ENCODE measurements around the gene CKS1B.

Gene CKS1B

GRCh38 chr1:154955718-154956543 is 18.6 kb upstream of the CKS1B start, which contains the start of gene PBXIP1:
PBXIP1 (minus strand) TSS chr1:154956099; CDS start chr1:154953721, 2,378 bp downstream.
- DNase-seq (ENCODE audit: extremely low read depth, low read depth): peak; percentile 83
- peak within 1 kb of the TSS; percentile 54 for H3K4me3 ChIP-seq (replicated peaks; ENCODE audit: low read depth, low read length)

GRCh38 chr1:154956544-154956941 is 17.9 kb upstream of the CKS1B start:
- peak overlapping the region; percentile 54 for H3K4me3 ChIP-seq (replicated peaks; ENCODE audit: low read depth, low read length)
- no peak for DNase-seq (ENCODE audit: extremely low read depth, low read depth)
- no peak for TF ChIP-seq CTCF (IDR thresholded peaks at IDR 0.05; ENCODE audit: low read depth, low read length, missing control alignments)

More at GRCh38 chr1:154955718-154956543, 18.6 kb upstream of the CKS1B start, which contains the start of gene PBXIP1:
- peak; percentile 27 for TF ChIP-seq CTCF (IDR thresholded peaks at IDR 0.05; ENCODE audit: low read depth, low read length, missing control alignments)

- no peak for DNase-seq (ENCODE audit: extremely low read depth, low read depth)
- no peak for TF ChIP-seq CTCF (IDR thresholded peaks at IDR 0.05; ENCODE audit: low read depth, low read length, missing control alignments)
- no peak overlapping the region for H3K4me3 ChIP-seq (replicated peaks; ENCODE audit: low read depth, low read length)
These were observed 17.3 kb upstream of the CKS1B start for GRCh38 chr1:154957091-154957657.

- DNase-seq (ENCODE audit: extremely low read depth, low read depth): no peak
- H3K4me3 ChIP-seq (replicated peaks; ENCODE audit: low read depth, low read length): no peak overlapping the region
- TF ChIP-seq CTCF (IDR thresholded peaks at IDR 0.05; ENCODE audit: low read depth, low read length, missing control alignments): no peak
These were observed 16.4 kb upstream of the CKS1B start for GRCh38 chr1:154958036-154958435.

- no peak for TF ChIP-seq CTCF (IDR thresholded peaks at IDR 0.05; ENCODE audit: low read depth, low read length, missing control alignments)
- DNase-seq (ENCODE audit: extremely low read depth, low read depth): no peak
- H3K4me3 ChIP-seq (replicated peaks; ENCODE audit: low read depth, low read length): no peak overlapping the region
These were observed 15.6 kb upstream of the CKS1B start for GRCh38 chr1:154958681-154959425.

- no peak overlapping the region for H3K4me3 ChIP-seq (replicated peaks; ENCODE audit: low read depth, low read length)
These were observed 15.1 kb upstream of the CKS1B start for GRCh38 chr1:154959426-154959780.

More at GRCh38 chr1:154959426-154959780, 15.1 kb upstream of the CKS1B start:
- TF ChIP-seq CTCF (IDR thresholded peaks at IDR 0.05; ENCODE audit: low read depth, low read length, missing control alignments): no peak
- DNase-seq (ENCODE audit: extremely low read depth, low read depth): no peak

Data from HFF-Myc (cell line).